SH-SY5Y (cell line): ENCODE measurements around the gene NOL9.

ENCODE experiments used
- GATA2 ChIP-seq: IDR thresholded peaks from 2 replicates; pipeline ENCODE4 v1.6.1; 2011; ENCODE audit warnings: mild to moderate bottlenecking, low read depth, low read length
- GATA3 ChIP-seq: IDR thresholded peaks from 2 replicates; pipeline ENCODE4 v1.6.1; 2011; ENCODE audit warnings: low read depth, mild to moderate bottlenecking, low read length, moderate library complexity

NOL9 gene

DNA sequence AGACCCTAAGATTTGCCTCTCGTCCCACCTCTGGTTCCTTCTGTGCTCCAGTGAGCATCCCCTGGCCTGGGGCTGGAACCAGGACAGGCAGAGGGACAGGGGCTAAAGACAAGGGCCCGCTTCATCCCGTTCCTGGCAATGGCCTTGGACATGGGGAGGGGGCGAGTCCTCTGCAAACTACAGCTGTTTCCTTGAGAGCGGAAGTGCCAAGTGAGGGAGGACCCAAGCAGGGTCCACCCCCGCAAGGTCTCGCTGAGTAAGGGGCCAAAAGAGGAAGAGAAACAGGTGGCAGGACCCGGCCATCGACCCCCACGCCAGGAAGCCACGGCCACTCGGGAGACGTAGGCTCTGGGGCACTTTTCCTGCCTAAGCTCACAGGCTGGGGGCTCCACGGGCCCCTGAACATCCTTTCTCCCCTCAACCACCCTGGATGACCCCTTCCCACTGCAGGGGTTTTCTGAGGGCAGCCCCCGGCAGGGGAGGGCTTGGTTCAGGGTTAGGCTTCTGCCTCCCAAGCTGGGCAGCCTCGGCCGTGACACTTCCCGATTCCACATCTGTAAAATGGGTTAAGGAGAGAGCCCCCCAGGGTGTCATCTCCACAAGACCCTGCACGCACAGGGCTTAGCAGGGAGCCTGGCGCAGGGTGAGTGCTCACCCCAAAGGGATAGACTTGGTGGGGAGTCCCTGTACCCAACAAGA, 44.9 kb downstream of the NOL9 start:
- TF ChIP-seq GATA3 = no peak
- no peak for TF ChIP-seq GATA2

DNA sequence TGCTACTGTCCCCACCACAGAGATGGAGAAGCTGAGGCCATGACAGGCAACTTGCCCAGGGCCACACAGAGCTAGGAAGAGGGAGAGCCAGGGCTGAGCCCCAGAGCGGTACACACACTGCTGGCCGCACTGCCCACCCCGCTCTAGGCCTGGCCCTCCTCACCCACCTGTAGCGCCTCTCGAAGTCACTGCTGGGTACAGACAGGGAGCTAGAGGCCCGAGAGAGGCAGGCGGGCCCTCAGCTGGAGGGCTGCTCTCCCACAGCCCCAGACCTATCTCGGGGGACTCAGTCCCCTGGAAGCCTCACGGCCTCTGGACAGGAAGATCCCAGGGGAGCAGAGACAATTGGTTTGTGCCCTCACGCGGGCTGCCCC, 45.5 kb downstream of the NOL9 start:
- TF ChIP-seq GATA2 = no peak
- TF ChIP-seq GATA3 = no peak

DNA sequence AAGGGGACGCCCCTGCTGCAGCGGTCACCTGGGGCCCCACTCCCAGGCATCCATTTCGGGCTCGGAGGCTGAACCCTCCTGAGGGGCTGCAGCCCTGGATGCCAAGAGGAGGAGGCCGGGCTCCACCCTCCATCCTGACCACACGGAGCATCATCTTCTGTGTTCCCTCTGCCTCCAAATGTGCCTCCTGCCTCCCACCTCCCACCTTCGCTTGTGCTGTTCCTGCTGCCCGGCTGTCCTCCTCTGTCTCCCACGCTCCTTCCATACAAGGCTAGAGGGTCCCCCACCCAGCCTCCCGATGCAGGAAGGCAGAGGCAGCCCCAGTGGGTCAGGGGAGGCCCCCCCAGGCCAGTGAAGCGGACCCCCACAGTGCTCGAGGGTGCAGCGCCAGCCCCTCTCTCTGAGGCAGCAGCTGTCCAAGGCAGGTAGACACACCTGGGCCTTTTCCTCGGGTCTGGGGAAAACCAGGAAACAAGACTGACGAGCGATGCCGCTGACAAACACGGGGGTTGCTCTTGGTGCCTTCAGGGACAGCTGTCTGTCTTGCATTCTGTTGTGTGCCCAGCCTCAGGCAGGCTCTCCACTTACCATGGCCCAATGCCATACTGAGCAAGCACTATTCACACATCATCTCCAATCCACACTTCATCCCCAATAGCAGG, 46.0 kb downstream of the NOL9 start:
- TF ChIP-seq GATA2 (no peak), GATA3 (no peak)

DNA sequence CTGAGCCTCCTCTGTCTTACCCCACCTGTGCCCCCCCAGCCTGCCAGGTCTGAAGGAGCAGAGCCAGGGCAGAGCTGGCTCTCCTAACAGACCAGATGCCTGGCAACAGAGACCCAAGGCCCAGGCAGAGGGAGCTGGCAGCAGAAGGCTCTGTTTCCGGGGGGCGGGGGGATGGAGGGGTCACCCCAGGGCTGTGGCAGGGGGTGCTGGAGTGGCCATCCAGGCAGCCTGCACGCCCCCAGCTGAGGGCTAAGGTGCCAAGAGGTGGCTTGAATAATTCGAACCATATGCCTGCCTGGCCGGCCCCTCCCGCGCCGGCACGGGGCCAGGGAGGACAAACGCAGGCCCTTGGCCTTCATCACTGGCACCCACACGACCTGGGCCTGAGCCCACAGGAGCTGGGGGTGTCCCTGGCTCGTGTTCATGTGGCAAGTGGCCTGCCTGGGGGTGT, 46.8 kb downstream of the NOL9 start:
- TF ChIP-seq GATA3 = no peak
- no peak for TF ChIP-seq GATA2

DNA sequence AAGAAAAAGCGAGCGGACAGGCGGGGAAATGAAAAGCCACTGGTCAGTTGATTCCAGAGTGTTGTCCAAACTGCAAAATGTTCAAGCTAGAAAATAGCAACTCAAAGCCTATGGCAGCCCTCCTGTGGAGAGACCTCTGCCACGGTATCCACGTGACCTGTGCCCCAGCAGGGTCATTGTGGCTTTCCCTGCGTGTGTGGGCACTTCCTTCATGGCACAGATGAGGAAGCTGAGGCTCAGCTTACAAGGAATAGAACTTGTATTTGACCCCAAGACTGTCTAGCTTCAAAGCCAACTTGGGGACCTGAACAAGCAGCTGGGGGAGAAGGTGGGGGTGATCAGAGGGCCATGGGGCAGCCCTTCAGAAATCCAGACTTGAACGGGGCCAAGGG, 47.3 kb downstream of the NOL9 start:
- no peak for TF ChIP-seq GATA2

DNA sequence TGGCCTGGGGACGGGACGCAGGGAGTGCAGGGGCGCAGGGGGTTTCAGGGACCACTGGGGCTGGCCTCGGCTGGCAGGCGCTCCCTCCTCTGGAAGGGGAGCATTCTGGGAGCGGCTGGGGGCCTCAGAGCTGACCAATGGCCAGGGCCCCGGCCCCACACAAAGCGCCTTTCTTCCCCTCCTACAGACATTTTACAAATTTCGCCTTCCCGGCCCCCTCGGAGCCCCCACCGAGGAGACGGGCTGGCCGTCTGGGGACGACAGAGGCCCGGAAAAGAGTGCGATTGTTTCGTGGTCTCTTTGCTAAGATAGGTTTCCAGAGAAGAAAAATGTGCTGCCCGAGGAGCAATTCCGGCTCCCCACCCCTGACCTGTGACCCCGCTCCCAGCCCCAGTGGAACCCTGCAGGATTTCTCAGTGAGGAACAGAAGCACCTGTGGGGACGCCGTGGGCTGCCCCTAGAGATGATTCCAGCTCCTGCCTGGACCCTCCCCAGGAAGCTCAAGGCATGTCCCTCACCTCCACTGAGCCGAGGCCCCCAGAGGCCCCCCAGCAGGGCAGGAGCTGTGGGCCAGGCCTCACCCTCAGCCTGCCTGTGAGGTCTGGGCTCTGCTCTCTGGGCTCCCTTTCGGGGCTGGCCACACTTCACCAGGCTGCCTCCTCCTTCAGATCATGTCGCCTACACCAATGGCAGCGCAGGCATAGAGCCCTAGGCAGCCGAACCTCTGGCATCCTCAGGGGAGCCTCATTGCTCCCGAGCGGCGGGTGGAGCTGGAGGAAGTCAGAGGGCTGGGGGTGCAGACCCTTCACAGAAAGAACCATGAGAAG, 47.9 kb downstream of the NOL9 start:
- TF ChIP-seq GATA2 (no peak), GATA3 (no peak)

DNA sequence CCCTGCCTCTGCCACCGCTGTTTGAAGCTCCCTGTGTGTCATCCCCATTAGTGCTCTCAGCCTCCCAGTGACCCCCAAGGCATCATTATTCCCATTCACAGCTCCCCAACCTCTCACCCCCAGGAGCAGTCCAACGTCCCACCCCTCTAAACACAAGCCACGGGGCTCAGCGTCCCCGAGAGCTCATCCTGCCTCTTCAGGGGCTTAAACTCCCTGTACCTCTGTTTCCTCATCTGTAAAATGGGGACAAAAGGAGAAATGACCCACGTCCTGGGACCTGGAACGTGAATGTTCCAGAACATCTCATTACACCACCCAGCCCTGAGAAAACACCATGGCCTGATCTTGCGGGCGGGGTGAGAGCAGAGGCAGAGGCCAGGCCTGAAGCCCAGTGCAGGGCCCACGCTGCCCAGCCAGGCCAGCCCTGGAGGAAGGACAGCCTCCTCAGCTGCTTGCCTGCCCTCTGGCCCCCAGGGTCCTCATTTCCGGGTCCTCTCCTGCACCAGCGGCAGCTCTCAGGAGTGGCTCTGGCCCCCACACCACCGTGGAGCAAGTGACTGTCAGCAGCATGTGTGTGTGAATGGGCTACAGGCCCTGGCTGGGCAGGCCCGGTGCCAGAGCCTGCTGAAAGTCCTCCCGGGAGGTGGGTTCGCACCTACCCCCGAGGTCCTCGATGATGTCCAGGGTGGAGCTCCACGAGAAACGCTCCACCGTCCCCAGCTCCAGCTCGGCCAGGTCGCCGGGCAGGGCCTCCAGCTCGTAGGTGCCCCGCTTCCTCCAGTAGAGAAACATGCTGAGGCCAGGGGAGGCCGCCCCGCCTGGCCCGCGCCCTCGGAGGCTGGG, 48.7 kb downstream of the NOL9 start:
- no peak for TF ChIP-seq GATA3

DNA sequence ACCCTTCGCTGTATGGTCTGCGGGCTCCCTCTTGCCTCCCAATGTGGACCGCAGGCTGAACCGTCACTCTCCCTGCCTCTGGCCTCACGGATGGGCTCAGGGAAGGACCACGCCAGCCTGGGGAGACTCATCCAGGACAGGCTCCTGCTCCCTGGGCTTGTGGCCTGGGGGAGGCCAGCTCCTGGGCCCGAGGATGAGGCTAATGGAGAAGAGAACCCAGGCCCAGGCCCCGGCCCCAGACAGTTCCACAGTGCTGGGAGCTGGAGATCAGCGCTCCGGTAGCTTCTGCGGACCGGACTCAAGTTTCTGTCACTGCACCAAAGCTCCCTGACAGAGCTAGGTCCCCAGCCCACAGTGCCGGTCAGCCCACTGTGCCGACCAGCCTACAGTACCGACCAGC, 49.4 kb downstream of the NOL9 start:
- TF ChIP-seq GATA2 (no peak), GATA3 (no peak)

DNA sequence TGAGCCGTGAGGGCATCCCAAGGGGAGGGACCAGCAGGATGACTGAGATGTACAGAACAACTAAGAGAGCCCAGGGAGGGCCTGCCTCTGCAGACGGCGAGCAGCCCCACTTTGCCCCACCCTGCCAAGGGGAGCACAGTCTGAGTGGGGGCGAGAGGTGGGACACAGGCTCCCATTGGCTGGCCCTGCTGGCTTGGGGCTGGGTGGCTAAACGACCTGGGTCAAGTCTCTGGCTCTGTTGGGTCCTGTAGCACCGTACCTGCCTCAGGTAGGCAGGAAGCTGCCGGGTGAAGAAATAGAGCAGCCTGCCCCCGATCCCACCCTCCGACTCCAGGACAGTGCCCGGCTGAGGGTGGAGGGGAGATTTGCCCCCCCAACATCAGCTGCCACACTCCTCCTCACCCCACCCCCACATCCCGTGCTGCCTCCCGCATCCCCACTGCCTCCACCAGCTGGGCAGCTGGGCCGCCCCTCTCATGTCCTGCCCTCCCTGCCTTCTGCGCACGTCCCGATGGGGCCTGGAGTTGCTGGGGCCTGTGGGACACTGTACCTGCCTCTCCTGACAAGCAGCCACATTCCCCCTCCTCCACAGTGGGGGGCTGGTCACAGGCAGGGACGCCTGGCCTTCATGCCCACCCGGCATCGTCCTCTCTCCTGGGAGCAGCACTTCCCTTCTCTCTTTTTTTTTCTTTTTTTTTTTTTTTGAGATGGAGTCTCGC, 50.3 kb downstream of the NOL9 start:
- TF ChIP-seq GATA2 = no peak
- no peak for TF ChIP-seq GATA3

DNA sequence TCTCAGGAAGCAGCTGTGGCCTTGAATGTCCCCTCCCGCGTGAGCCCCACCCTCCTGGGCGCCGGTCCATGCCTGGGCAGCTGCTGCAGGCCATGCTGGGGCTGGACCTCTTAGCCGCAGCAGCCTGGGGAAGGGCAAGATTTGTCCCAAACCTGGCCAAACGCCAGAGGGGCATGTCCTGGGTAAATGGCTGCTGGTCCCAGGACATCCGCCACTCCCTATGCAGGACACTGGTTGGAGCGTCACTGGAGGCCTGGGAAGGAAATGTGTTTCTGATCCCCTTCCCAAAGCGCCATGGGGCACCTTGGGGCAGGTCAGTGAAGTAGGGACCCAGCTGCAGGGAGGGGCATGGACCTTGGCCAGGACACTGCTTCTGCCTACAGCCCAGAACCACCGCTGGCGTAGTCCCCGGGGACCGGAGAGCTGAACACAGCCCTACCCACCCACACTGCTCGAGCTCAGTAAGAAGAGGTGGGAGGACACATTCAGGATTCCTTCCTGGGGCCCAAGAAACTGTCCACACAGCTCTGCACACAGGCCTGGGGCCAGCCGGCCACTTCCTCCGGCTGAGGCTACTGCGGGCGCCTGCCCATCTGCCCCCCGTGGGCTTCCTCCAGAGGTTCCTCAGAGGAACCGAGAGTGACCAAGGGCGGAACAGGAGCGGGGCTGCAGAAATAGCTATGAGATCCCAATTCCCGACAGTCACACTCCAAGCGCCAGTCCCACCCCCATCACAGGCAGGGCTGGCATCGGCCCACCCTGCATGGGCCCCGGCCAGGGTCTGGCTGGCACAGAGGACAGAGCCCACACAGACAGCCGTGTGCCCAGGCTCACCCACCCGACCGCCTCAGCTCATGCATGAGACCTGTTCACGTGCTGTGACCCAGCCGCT, 52.1 kb downstream of the NOL9 start:
- TF ChIP-seq GATA2 (no peak), GATA3 (no peak)

DNA sequence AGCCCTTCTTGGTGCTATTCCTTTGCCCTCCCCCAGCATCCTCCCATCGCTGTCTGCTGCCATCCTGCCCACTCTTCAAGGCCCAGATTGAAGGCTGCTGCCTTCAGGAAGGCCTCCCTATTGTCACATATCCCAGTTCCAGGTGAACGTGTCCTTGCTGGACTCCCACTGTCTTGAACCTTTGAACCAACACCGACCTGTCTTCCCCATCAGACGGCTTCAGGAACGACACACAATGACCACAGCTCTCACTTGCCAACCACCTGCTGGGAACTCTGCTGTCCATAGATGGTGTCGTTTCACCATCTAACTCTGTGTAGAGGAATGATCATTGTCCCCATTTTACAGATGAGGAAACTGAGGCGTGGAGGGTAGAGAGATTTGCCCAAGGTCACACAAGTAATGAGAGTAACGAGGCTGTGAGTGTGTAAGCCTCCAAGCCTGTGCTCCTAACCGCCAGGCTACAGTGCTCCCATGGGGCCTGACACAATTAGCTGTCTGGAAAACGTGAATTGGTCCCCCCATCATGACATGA, 53.0 kb downstream of the NOL9 start:
- TF ChIP-seq GATA2 (no peak), GATA3 (no peak)

DNA sequence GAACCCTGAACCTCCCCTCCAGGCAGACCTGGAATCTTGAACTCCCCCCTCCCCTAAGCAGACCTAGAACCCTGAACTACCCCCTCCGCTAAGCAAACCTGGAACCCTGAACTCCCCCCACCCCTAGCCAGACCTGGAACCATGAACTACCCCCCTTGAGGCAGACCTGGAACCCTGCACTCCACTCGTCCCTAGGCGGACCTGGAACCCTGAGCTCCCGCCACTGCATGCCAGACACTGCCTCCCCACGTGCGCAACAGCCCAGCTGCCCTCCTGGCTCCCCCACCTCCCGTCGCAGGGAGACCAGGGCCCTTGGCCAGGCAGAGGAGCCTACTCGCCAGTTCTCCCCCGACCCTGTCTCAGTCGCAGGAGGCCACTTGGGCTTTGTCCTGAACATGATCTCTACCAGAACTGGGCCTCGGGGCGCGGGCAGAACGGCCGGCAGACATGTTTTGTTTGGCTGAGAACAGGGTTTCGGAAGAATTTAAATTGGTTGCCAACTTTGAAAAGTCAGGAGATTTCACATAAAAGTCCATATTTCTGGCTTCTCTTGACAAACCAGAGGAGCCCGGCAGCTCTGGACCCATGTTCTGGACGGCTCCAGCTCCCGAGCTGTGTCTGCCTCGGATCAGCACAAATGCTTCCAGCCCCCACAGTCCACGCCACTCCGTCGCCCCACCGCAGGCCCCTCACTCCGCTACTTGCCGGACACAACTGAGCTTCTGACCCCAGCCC, 53.6 kb downstream of the NOL9 start:
- no peak for TF ChIP-seq GATA3
- no peak for TF ChIP-seq GATA2
